CD4-positive, alpha-beta T cell treated with Interleukin-21 for 1 hour (primary cell): Measurements from ENCODE around the gene RFLNA.

Source experiments
- DNase-seq: peaks from one replicate; pipeline ENCODE4 v3.0.0-alpha.2; 2020

The RFLNA gene

GRCh38 chr12:124294780-124295341 is at the start of gene RFLNA:
Gene RFLNA, plus strand, starts transcription at chr12:124295093. Its CDS starts 337 bp downstream, at chr12:124295430.
- no peak for DNase-seq

GRCh38 chr12:124247331-124247730 is 47.6 kb upstream of the RFLNA start:
- DNase-seq = no peak

GRCh38 chr12:124248941-124249825 is 45.7 kb upstream of the RFLNA start:
- DNase-seq = no peak

- DNase-seq = no peak
These were observed 43.7 kb upstream of the RFLNA start for GRCh38 chr12:124251186-124251585.

- no peak for DNase-seq
These were observed 41.9 kb upstream of the RFLNA start for GRCh38 chr12:124252964-124253363.

- DNase-seq = no peak
These were observed 40.8 kb upstream of the RFLNA start for GRCh38 chr12:124254126-124254525.

- no peak for DNase-seq
These were observed 35.5 kb upstream of the RFLNA start for GRCh38 chr12:124259154-124260066.

- no peak for DNase-seq
These were observed 33.0 kb upstream of the RFLNA start for GRCh38 chr12:124261885-124262284.

- DNase-seq = no peak
These were observed 30.7 kb upstream of the RFLNA start for GRCh38 chr12:124264089-124264795.

GRCh38 chr12:124264879-124265278 is 30.0 kb upstream of the RFLNA start:
- DNase-seq = no peak

GRCh38 chr12:124267205-124267778 is 27.6 kb upstream of the RFLNA start:
- no peak for DNase-seq

- DNase-seq = no peak
These were observed 24.2 kb upstream of the RFLNA start for GRCh38 chr12:124270671-124271070.

- DNase-seq = no peak
These were observed 21.3 kb upstream of the RFLNA start for GRCh38 chr12:124273630-124274029.

GRCh38 chr12:124276337-124276736 is 18.6 kb upstream of the RFLNA start:
- no peak for DNase-seq

- DNase-seq = no peak
These were observed 17.3 kb upstream of the RFLNA start for GRCh38 chr12:124277394-124278241.

GRCh38 chr12:124278389-124279101 is 16.3 kb upstream of the RFLNA start:
- no peak for DNase-seq

- no peak for DNase-seq
These were observed 15.6 kb upstream of the RFLNA start for GRCh38 chr12:124279315-124279714.

- no peak for DNase-seq
These were observed 15.0 kb upstream of the RFLNA start for GRCh38 chr12:124279846-124280360.

GRCh38 chr12:124281309-124281708 is 13.6 kb upstream of the RFLNA start:
- no peak for DNase-seq

- no peak for DNase-seq
These were observed 12.6 kb upstream of the RFLNA start for GRCh38 chr12:124282287-124282686.
